H9 (cell line): ENCODE results near the gene CASK. TPM values are rescaled to one million over a fixed set of nuclear protein-coding genes. Genes with fewer than 3 reads are reported as not detected.

Experiments
- DNase-seq: peaks from one replicate; pipeline ENCODE4 v3.0.0-alpha.2; 2017
- H2AFZ ChIP-seq: one replicate; pipeline ENCODE4 v1.6.1; 2013; ENCODE audit warnings: mild to moderate bottlenecking, low read length, control low read depth, moderate library complexity
- H2AK5ac ChIP-seq: 2 replicates; pipeline ENCODE4 v1.6.1; 2013; ENCODE audit warnings: low read length, control low read depth, mixed read lengths; ENCODE audit not compliant: insufficient read length
- H2BK120ac ChIP-seq: one replicate; pipeline ENCODE4 v1.6.1; 2013; ENCODE audit warnings: low read depth, mild to moderate bottlenecking, low read length, control low read depth, inconsistent platforms; ENCODE audit not compliant: poor library complexity, severe bottlenecking
- H2BK12ac ChIP-seq: 2 replicates; pipeline ENCODE4 v1.6.1; 2013; ENCODE audit warnings: low read length, control low read depth, mixed read lengths, low read depth; ENCODE audit not compliant: insufficient read length
- H2BK15ac ChIP-seq: 2 replicates; pipeline ENCODE4 v1.6.1; 2013; ENCODE audit warnings: low read depth, low read length, control low read depth
- H2BK20ac ChIP-seq: one replicate; pipeline ENCODE4 v1.6.1; 2013; ENCODE audit warnings: low read depth, mild to moderate bottlenecking, low read length, control low read depth, inconsistent platforms; ENCODE audit not compliant: poor library complexity, severe bottlenecking
- H2BK5ac ChIP-seq: 2 replicates; pipeline ENCODE4 v1.6.1; 2013; ENCODE audit warnings: low read length, control low read depth, mixed read lengths; ENCODE audit not compliant: insufficient read length
- H3K14ac ChIP-seq: 2 replicates; pipeline ENCODE4 v1.6.1; 2013; ENCODE audit warnings: low read length, control low read depth; ENCODE audit not compliant: insufficient read depth
- H3K18ac ChIP-seq: 2 replicates; pipeline ENCODE4 v1.6.1; 2013; ENCODE audit warnings: low read depth, mild to moderate bottlenecking, mixed read lengths, low read length, control low read depth; ENCODE audit not compliant: insufficient read length
- H3K23ac ChIP-seq: 2 replicates; pipeline ENCODE4 v1.6.1; 2013; ENCODE audit warnings: low read length, control low read depth, mixed read lengths, low read depth; ENCODE audit not compliant: insufficient read length
- H3K23me2 ChIP-seq: 2 replicates; pipeline ENCODE4 v1.6.1; 2013; ENCODE audit warnings: low read depth, mild to moderate bottlenecking, mixed read lengths, low read length, control low read depth; ENCODE audit not compliant: insufficient read length, poor library complexity, severe bottlenecking
- H3K27ac ChIP-seq: 2 replicates; pipeline ENCODE4 v1.5.1; 2013; ENCODE audit warnings: low read length, control low read depth, mixed read lengths, low read depth; ENCODE audit not compliant: insufficient read length
- H3K27me3 ChIP-seq: 2 replicates; pipeline ENCODE4 v1.6.1; 2013; ENCODE audit warnings: low read length, control low read depth, inconsistent platforms; ENCODE audit not compliant: insufficient read depth
- H3K4ac ChIP-seq: 2 replicates; pipeline ENCODE4 v1.6.1; 2013; ENCODE audit warnings: low read depth, mild to moderate bottlenecking, control low read depth, inconsistent platforms, low read length, moderate library complexity
- H3K4me1 ChIP-seq: 2 replicates; pipeline ENCODE4 v1.6.1; 2013; ENCODE audit warnings: low read length, control low read depth, inconsistent platforms; ENCODE audit not compliant: insufficient read depth
- H3K4me2 ChIP-seq: 2 replicates; pipeline ENCODE4 v1.6.1; 2013; ENCODE audit warnings: low read length, control low read depth, mixed read lengths; ENCODE audit not compliant: insufficient read length, insufficient read depth
- H3K56ac ChIP-seq: 2 replicates; pipeline ENCODE4 v1.6.1; 2013; ENCODE audit warnings: low read depth, mild to moderate bottlenecking, mixed read lengths, low read length, control low read depth; ENCODE audit not compliant: insufficient read length
- H3K79me1 ChIP-seq: 2 replicates; pipeline ENCODE4 v1.6.1; 2013; ENCODE audit warnings: low read depth, mild to moderate bottlenecking, moderate library complexity, low read length, control low read depth, inconsistent platforms; ENCODE audit not compliant: insufficient read depth, poor library complexity, severe bottlenecking
- H3K79me2 ChIP-seq: 2 replicates; pipeline ENCODE4 v1.6.1; 2013; ENCODE audit warnings: low read length, control low read depth, inconsistent platforms; ENCODE audit not compliant: insufficient read depth
- H3K9ac ChIP-seq: 2 replicates; pipeline ENCODE4 v1.6.1; 2013; ENCODE audit warnings: low read length, control low read depth, mixed read lengths; ENCODE audit not compliant: insufficient read length; ENCODE audit errors: extremely low read depth
- H3K9me3 ChIP-seq: one replicate; pipeline ENCODE4 v1.6.1; 2013; ENCODE audit warnings: low read depth, low read length, inconsistent platforms; ENCODE audit not compliant: control insufficient read depth
- H3T11ph ChIP-seq: one replicate; pipeline ENCODE4 v1.6.1; 2013; ENCODE audit warnings: mild to moderate bottlenecking, low read length, control low read depth, inconsistent platforms
- H4K20me1 ChIP-seq: one replicate; pipeline ENCODE4 v1.6.1; 2013; ENCODE audit not compliant: control insufficient read depth, insufficient read length, insufficient read depth
- H4K5ac ChIP-seq: 2 replicates; pipeline ENCODE4 v1.6.1; 2013; ENCODE audit warnings: low read depth, mild to moderate bottlenecking, mixed read lengths, low read length, control low read depth; ENCODE audit not compliant: insufficient read length
- H4K8ac ChIP-seq: replicated peaks from 2 replicates; pipeline ENCODE4 v1.6.1; 2013; ENCODE audit warnings: low read length, control low read depth, mixed read lengths, low read depth; ENCODE audit not compliant: insufficient read length
- H4K91ac ChIP-seq: 2 replicates; pipeline ENCODE4 v1.6.1; 2013; ENCODE audit warnings: low read depth, mild to moderate bottlenecking, moderate library complexity, mixed read lengths, low read length, control low read depth; ENCODE audit not compliant: insufficient read length
- H3K27ac Mint-ChIP-seq, 3 experiments: 2 replicates in 2 of 3; 3 replicates in 1 of 3; pipeline ENCODE4 v1.8.0; 2020 to 2021; ENCODE audit warnings: mixed read lengths in 3 of 3, mild to moderate bottlenecking in 1 of 3, moderate library complexity in 1 of 3
- H3K27me3 Mint-ChIP-seq: 2 replicates; pipeline ENCODE4 v1.8.0; 2021; ENCODE audit warnings: low read depth, mild to moderate bottlenecking, moderate library complexity, mixed read lengths
- H3K36me3 Mint-ChIP-seq, 3 experiments: 2 replicates in 2 of 3; 3 replicates in 1 of 3; pipeline ENCODE4 v1.8.0; 2020 to 2021; ENCODE audit warnings: low read depth in 3 of 3, mixed read lengths in 3 of 3; ENCODE audit not compliant: insufficient read depth in 1 of 3
- H3K4me1 Mint-ChIP-seq, 2 experiments: 2 replicates each; pipeline ENCODE4 v1.8.0; 2020; ENCODE audit warnings: mixed read lengths in 2 of 2
- H3K4me3 Mint-ChIP-seq, 2 experiments: 2 replicates in 1 of 2; 3 replicates in 1 of 2; pipeline ENCODE4 v1.8.0; 2020 to 2021; ENCODE audit warnings: mild to moderate bottlenecking in 2 of 2, mixed read lengths in 2 of 2, moderate library complexity in 1 of 2
- H3K9me3 Mint-ChIP-seq, 2 experiments: 2 replicates in 1 of 2; 3 replicates in 1 of 2; pipeline ENCODE4 v1.8.0; 2020; ENCODE audit warnings: mild to moderate bottlenecking in 2 of 2, mixed read lengths in 2 of 2, moderate library complexity in 1 of 2
- WGBS: extraction: QIAGEN DNeasy Blood & Tissue Kit; methylation state at CpG from one replicate; pipeline ENCODE4 v1.1.7; 2013; ENCODE audit warnings: missing lambda C conversion rate, low lambda C conversion rate, mixed read lengths; ENCODE audit not compliant: insufficient read length; ENCODE audit errors: extremely low coverage; 5-methylcytosine and 5-hydroxymethylcytosine counted together
- total RNA-seq: library from RNA; stranded (reverse); gene quantifications from 2 replicates; pipeline ENCODE4 v1.2.1, GENCODE V29; 2021
- TF ChIP-seq, protein P1 (sequence below): fragments of 200-600 bp; sonication (generic); conservative IDR thresholded peaks from 3 replicates; pipeline ENCODE4 v1.8.0; 2021; ENCODE audit warnings: antibody characterized with exemption, mild to moderate bottlenecking

CASK gene
- total RNA-seq, 1 experiment from 2014 or later = 44.1 TPM

- no peak overlapping the region for H3K4me3 Mint-ChIP-seq
- H3K9ac ChIP-seq = no peak overlapping the region
- H3K23ac ChIP-seq = no peak overlapping the region
- H3K14ac ChIP-seq = no peak overlapping the region
- H3K27me3 ChIP-seq = no peaks in the 10 kb centered on the region
- H3T11ph ChIP-seq = no peak overlapping the region
- H4K20me1 ChIP-seq = no peaks in the 10 kb centered on the region
- H4K91ac ChIP-seq = no peak overlapping the region
- no peaks in the 10 kb centered on the region for H3K4me1 ChIP-seq
- no peak overlapping the region for H4K8ac ChIP-seq
- no peaks in the 10 kb centered on the region for H3K9me3 ChIP-seq
- H3K18ac ChIP-seq = no peak overlapping the region
- TF ChIP-seq, protein P1, sequence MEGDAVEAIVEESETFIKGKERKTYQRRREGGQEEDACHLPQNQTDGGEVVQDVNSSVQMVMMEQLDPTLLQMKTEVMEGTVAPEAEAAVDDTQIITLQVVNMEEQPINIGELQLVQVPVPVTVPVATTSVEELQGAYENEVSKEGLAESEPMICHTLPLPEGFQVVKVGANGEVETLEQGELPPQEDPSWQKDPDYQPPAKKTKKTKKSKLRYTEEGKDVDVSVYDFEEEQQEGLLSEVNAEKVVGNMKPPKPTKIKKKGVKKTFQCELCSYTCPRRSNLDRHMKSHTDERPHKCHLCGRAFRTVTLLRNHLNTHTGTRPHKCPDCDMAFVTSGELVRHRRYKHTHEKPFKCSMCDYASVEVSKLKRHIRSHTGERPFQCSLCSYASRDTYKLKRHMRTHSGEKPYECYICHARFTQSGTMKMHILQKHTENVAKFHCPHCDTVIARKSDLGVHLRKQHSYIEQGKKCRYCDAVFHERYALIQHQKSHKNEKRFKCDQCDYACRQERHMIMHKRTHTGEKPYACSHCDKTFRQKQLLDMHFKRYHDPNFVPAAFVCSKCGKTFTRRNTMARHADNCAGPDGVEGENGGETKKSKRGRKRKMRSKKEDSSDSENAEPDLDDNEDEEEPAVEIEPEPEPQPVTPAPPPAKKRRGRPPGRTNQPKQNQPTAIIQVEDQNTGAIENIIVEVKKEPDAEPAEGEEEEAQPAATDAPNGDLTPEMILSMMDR = no peak
- no peak overlapping the region for H2AK5ac ChIP-seq
- H3K79me1 ChIP-seq = no peaks in the 10 kb centered on the region
- peaks cover 0 to 12% (median 0%) of the 10 kb centered on the region in 3 experiments; a peak in 2 of 7 replicates for H3K36me3 Mint-ChIP-seq
- no peak overlapping the region for H3K27ac Mint-ChIP-seq
- H3K23me2 ChIP-seq = no peaks in the 10 kb centered on the region
- no peaks in the 10 kb centered on the region for H3K4me1 Mint-ChIP-seq
- H3K4ac ChIP-seq = no peak overlapping the region
- no peak overlapping the region for H2BK20ac ChIP-seq
- H2BK120ac ChIP-seq = no peak overlapping the region
- no peak overlapping the region for H2AFZ ChIP-seq
- H2BK15ac ChIP-seq = no peak overlapping the region
- H3K27ac ChIP-seq = no peak overlapping the region
- no peak overlapping the region for H2BK5ac ChIP-seq
- peaks cover 46 to 51% of the 10 kb centered on the region in 2 experiments for H3K9me3 Mint-ChIP-seq
- DNase-seq = no peak
- no CpG with 5 or more reads among the region's 2 CpGs for WGBS
- no peak overlapping the region for H2BK12ac ChIP-seq
- no peaks in the 10 kb centered on the region for H3K27me3 Mint-ChIP-seq
- H3K4me2 ChIP-seq = no peak overlapping the region
- no peak overlapping the region for H4K5ac ChIP-seq
- H3K56ac ChIP-seq = no peak overlapping the region
- no peaks in the 10 kb centered on the region for H3K79me2 ChIP-seq
Observed at GRCh38 chrX:41688156-41688555, 235.2 kb downstream of the CASK start.
